ENCODE results near the gene NIPSNAP3A.

GRCh38 chr9:104779946-104780535 lies 32.6 kb downstream of the NIPSNAP3A start:
- no peak for TF ChIP-seq CTCF (IDR thresholded peaks at IDR 0.05; ENCODE audit: low read depth, low read length)
- no peak for TF ChIP-seq MAX (IDR thresholded peaks at IDR 0.05; ENCODE audit: low read depth, low read length)
- no peak for TF ChIP-seq POLR2A (IDR thresholded peaks at IDR 0.05; ENCODE audit: extremely low read depth, insufficient read length)
